Omental fat pad (tissue), 4 donors: ENCODE results near the gene SMAD3. TPM values are rescaled to one million over a fixed set of nuclear protein-coding genes. Genes with fewer than 3 reads are reported as not detected.

Experiments used
- ATAC-seq: fragments of 150-250 bp; one replicate; pipeline ENCODE4 v1.9.1; 2016; ENCODE audit warnings: mild to moderate bottlenecking, moderate library complexity; ENCODE audit not compliant: low FRiP score
- DNase-seq: peaks from one replicate; pipeline ENCODE4 v3.0.0-alpha.2; 2019; ENCODE audit warnings: low spot score
- total RNA-seq, 4 donors: library from RNA; depleted of rRNA; stranded (reverse); fragments of >200 nt; gene quantifications; one replicate each; pipeline ENCODE4 v1.1.0, GENCODE V29; 2016
- TF ChIP-seq, protein P1 (sequence below), 3 donors: fragments of 450-650 bp; IDR thresholded peaks; one replicate each; pipeline ENCODE4 v1.5.1; 2016 to 2017; ENCODE audit warnings: antibody characterized with exemption in 3 of 3, mild to moderate bottlenecking in 3 of 3, moderate library complexity in 2 of 3

SMAD3 gene
- total RNA-seq, 4 donors from 2014 or later, result 30.9 to 58.1 (median 49.9) TPM

DNA sequence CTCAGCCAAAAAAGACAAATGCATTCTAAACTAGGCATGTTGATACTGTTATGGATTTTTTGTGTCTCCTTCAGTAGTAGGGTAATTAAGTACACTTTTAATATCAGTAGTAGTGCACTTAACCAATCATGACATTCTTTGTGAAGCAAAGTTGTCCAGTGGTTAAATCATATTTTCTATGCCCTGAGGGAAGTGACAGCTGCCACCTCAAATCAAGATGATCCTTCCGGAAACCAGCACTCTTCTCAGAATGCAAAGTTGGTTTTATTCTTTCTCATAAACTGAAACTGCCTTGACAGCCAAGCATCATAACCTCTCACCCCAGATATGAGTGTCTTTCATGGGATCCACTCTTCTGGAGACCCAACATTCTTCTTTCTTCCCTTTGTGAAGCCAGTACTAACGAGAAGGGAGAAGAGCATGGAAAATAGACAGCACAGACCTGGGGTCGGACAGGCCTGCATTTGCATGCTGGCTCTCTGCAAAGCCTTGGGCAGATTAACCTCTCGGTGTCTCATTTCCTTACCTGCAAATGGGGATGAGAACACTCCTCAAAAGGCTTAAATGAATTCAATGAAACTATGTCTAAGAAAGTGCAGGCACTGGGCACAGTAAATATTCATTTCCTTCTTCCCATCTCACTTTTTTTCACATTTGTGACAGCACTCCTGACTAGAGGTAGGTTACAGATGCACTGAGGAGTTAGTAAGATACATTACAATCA is 175.9 kb downstream of the SMAD3 start:
- DNase-seq, result no peak
- TF ChIP-seq, protein P1, sequence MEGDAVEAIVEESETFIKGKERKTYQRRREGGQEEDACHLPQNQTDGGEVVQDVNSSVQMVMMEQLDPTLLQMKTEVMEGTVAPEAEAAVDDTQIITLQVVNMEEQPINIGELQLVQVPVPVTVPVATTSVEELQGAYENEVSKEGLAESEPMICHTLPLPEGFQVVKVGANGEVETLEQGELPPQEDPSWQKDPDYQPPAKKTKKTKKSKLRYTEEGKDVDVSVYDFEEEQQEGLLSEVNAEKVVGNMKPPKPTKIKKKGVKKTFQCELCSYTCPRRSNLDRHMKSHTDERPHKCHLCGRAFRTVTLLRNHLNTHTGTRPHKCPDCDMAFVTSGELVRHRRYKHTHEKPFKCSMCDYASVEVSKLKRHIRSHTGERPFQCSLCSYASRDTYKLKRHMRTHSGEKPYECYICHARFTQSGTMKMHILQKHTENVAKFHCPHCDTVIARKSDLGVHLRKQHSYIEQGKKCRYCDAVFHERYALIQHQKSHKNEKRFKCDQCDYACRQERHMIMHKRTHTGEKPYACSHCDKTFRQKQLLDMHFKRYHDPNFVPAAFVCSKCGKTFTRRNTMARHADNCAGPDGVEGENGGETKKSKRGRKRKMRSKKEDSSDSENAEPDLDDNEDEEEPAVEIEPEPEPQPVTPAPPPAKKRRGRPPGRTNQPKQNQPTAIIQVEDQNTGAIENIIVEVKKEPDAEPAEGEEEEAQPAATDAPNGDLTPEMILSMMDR (IDR thresholded peaks at IDR 0.05), result no peak
- no peak for ATAC-seq

DNA sequence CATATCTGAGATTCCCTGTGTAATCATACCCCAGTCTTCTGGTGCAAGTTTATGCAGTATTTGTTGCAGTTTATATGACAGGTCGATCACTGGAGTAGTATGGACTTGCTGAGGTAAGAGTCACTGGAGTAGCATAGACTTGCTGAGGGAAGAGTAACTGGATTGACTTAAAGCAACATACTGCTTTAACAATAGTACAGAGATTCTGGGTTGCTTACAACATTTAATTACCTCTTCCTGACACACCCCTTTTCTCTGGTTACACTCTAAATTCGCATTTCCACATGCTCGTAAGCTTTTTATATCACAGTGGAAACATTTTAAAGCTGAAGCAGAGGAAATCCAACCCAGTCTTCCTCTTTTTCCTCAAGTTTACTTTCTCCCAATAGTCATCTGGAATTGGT is 177.3 kb downstream of the SMAD3 start:
- ATAC-seq (no peak), DNase-seq (no peak)
- TF ChIP-seq, protein P1 (IDR thresholded peaks at IDR 0.05), result no peak

Other genes with a start within 250 kb of the SMAD3 start
- gene AAGAB, start 189.1 kb downstream of the SMAD3 start, total RNA-seq, result 10 to 100 TPM; 23.6 to 34.4 (median 25.4) TPM
- gene IQCH, start 189.2 kb downstream of the SMAD3 start, total RNA-seq, result 1 to 10 TPM in 3 of 4 donors, not detected in 1; 1.1 to 1.6 (median 1.3) TPM